Peyer's patch (tissue), 4 donors: ENCODE data around the gene STARD10. TPM values are rescaled to one million over a fixed set of nuclear protein-coding genes. Genes with fewer than 3 reads are reported as not detected.

Source experiments
- DNase-seq, 3 donors: peaks; one replicate each; pipeline ENCODE4 v3.0.0-alpha.2; 2017 to 2019
- H3K27ac ChIP-seq, 4 donors: fragments of 200-600 bp; sonication (generic); one replicate each; pipeline ENCODE4 v1.5.1; 2016 to 2019
- H3K27me3 ChIP-seq, 2 donors: fragments of 200-600 bp; sonication (generic); one replicate each; pipeline ENCODE4 v1.5.1; 2019
- H3K36me3 ChIP-seq, 3 donors: fragments of 200-600 bp; sonication (generic); one replicate each; pipeline ENCODE4 v1.5.1; 2016 to 2019
- H3K4me1 ChIP-seq, 4 donors: fragments of 200-600 bp; sonication (generic); one replicate each; pipeline ENCODE4 v1.5.1; 2016 to 2019
- H3K4me3 ChIP-seq, 4 donors: fragments of 200-600 bp; sonication (generic); 1 replicate in 3 of 4; 2 replicates in 1 of 4; pipeline ENCODE4 v1.5.1; 2016 to 2019; ENCODE audit warnings: mild to moderate bottlenecking in 1 of 4
- H3K9me3 ChIP-seq, 4 donors: fragments of 200-600 bp; sonication (generic); one replicate each; pipeline ENCODE4 v1.5.1; 2016 to 2019; ENCODE audit warnings: mild to moderate bottlenecking in 1 of 4
- CTCF ChIP-seq, 6 experiments: fragments of 450-650 bp in 4 of 6; fragments of 200-600 bp in 2 of 6; sonication (generic) in 1 of 6; IDR thresholded peaks; one replicate each; pipeline ENCODE4 v1.5.1; 2017 to 2019; ENCODE audit warnings: antibody characterized with exemption in 6 of 6, mild to moderate bottlenecking in 3 of 6, moderate library complexity in 1 of 6
- POLR2A ChIP-seq, 2 donors: fragments of 450-650 bp; IDR thresholded peaks; one replicate each; pipeline ENCODE4 v1.5.1; 2017; ENCODE audit warnings: antibody characterized with exemption in 2 of 2, mild to moderate bottlenecking in 2 of 2, moderate library complexity in 2 of 2
- small RNA-seq, 2 donors: library from RNA; depleted of rRNA; stranded (forward); fragments of <200 nt; gene quantifications; one replicate each; pipeline ENCODE3, GENCODE V24; 2016
- total RNA-seq, 4 donors: library from RNA; depleted of rRNA; stranded (reverse); fragments of >200 nt; gene quantifications; one replicate each; pipeline ENCODE4 v1.1.0, GENCODE V29; 2016

The STARD10 gene
- total RNA-seq, 4 donors from 2014 or later: 118 to 187 (median 168) TPM

GRCh38 chr11:72704783-72705265 is 89.0 kb downstream of the STARD10 start:
- Histone ChIP-seq H3K4me1 (no peaks in the 10 kb centered on the region), H3K9me3 (no peaks in the 10 kb centered on the region), H3K4me3 (no peak overlapping the region), H3K36me3 (peaks cover 0 to 90% (median 2%) of the 10 kb centered on the region in 3 donors), H3K27ac (no peak overlapping the region), H3K27me3 (no peaks in the 10 kb centered on the region)
- DNase-seq: no peak
- TF ChIP-seq CTCF (IDR thresholded peaks at IDR 0.05): no peak
- TF ChIP-seq POLR2A (IDR thresholded peaks at IDR 0.05): no peak

Small RNA genes within 50 kb of the gene (small RNA-seq; reads per million reads assigned to genes)
- 0 reads per million in 2 donors for gene MIR4692
- gene RF00019: 0 reads per million in 2 donors

Other genes with a start within 250 kb of the STARD10 start
- gene PDE2A, start 119.6 kb downstream of the STARD10 start, total RNA-seq: 10 to 100 TPM in 3 of 4 donors, 1 to 10 TPM in 1; 8.4 to 75.9 (median 33.1) TPM
- gene ARAP1, start 41.6 kb downstream of the STARD10 start, total RNA-seq: 100 to 1,000 TPM; 122 to 285 (median 145) TPM
- 100 to 1,000 TPM in 1 of 4 donors, 10 to 100 TPM in 3; 39.9 to 226 (median 65.0) TPM for gene ATG16L2, start 20.4 kb upstream of the STARD10 start, total RNA-seq